Measurements from ENCODE around the gene GSS.
"Not testable (repeated sequence)": the region's sequence is repeated elsewhere in the genome, so short reads cannot be mapped to it uniquely, and the experiment has no call there.

Gene GSS

DNA sequence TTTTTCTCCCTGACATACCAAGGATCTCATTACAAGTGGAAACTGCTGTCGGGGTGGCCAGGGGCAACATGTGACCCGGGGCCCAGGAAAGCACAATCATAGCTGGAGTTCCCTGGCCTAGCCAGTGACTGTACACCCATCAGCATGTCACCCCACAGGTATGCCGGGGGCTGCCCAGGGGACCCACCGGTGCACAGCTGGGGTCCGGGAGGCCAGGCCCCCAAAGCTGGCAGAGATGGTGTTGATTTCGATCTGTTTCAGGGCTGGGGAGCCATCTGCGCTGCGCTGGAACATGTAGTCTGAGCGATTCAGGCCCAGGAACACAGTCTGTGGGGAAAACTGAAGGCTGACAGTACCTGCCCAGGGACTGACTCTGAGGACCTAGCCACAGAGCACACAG is 13.3 kb downstream of the GSS start:
- no peak for DNase-seq

DNA sequence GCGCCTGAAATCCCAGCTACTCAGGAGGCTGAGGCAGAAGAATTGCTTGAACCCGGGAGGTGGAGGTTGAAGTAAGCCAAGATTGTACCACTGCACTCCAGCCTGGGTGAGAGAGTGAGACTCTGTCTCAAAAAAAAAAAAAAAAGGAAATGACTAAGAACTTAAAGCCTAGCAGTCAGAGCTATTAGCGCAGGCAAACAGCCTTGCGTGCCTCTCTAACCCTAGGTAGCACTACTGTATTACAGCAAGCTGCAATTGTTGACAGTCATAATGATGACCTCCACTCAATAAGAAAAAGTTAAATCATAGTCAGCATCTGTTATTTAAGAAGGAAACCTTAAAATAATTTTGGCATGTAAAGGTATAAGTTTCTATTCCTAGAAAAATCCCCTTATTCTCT is 14.4 kb downstream of the GSS start:
- no peak for DNase-seq

DNA sequence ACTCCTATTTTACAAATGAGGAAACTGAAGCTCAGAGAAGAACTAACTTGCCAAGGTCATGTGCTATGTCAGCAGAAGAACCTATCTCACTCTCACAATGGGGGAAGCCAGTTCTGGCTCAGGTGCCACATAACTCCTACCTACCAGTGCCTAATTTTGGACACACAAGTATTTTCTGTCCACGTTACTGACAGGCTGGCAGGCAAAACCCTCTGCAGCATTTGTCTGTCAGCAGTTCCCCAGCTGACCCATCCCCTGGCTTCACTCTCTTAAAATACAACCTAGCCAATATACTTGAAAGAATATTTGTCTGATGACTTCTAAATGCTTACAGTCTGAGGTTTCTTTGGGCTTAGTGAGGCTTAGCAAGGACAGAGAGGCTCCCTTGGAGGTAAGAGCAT is 15.5 kb downstream of the GSS start:
- no peak for DNase-seq

DNA sequence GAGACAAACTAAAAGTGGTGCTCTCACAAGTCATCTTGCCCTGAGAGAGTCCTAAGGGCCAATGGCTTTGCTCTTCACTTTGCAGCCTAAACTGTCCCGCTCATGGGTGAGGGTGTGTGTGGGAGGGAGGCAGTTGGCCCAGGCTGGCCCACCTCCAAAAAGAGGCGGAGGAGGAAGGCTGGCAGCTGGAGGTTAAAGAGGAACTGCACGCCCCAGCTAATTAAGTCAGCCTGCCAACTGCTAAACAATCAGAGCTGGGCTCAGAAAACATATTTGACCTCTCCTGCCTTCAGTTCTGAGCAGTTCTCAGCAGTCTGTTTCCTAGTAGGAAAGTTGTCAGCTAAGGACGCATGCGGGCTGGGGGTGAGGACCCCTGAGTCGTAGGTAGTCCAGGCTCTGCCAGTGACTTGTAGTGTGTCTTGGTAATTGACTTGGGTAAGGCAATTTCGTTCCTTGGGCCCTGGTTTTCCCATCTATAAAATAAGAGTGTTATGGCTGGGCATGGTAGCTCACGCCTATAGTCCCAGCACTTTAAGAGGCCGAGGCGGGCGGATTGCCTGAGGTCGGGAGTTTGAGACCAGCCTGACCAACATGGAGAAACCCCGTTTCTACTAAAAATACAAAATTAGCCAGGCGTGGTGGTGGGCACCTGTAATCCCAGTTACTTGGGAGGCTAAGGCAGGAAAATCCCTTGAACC is 17.0 kb downstream of the GSS start:
- no peak for DNase-seq

DNA sequence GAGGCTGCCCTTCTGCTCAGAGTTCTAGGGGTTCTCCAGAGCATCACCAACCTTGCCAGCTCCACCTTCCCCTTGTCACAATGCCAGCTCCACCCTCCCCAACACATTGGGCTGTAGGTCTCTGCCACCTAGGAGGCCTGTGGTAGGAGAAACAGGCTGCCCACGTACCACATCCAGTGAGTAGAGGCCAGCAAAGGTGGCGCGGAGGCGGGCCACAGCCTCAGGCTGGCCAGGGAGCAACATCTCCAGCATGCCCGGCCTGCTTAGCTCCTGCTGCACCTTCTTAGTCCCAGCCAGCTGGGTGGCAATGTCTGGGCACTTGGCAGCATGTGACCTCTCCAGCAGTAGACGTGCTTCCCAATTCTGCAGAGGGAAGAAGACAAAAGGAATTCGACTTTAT is 23.8 kb downstream of the GSS start:
- DNase-seq: no peak

DNA sequence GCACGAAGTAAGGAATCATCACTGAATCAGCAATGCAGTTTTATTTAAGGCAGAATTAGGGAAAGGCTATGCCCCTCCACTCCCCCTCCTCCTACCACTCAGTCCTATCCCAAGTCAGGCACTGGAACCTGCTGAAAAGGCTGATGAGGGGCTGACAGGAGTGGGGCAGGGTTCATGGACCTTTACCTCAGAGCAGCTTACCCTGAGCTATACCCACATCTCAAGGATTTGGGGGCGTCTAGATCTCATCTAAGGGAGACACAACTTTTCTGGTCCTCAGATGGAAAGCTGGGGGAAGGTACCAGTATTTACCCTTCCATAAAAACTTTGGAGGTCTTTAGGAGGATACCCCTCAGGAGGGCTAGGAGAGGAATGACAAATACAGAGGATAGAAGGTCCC is 27.2 kb downstream of the GSS start:
- no peak for DNase-seq

DNA sequence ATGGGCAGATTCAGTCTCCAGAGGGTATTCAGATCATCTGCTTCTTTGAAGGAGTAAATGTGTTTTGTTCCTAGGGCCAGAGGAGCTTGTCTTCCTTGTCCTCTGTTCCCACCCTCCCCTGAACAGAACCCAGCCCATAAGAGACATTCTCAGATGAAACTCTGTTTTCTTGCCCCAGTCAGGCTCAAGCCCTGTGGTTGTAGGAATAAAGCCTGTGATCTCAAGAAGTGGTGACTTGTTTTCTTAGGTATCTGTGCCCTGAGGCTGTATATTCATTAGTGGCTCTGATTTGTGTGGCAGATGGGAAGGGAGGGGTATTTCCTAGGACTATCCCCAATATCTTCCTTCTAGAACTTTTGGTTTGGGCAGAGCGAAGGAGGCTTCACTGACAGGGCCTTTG is 27.9 kb downstream of the GSS start:
- DNase-seq: no peak

DNA sequence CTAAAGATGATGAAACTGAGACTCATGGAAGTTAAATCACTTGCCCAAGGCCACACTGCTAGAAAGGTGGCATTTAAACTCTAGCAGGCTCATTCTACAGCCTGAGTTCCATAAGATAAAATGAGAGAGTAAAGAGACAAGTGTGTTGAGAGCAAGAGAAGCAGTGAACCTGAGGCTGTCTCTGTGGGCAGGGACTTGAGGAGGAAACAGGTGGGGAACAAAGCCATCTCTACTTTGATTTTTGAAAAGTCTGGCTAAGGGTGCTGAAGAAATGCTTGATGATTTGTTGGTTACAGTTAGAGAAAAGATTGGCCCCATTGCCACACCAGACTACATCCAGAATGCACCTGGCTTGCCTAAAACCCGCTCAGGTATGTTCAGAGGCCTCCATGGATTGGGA is 29.0 kb downstream of the GSS start:
- no peak for DNase-seq

DNA sequence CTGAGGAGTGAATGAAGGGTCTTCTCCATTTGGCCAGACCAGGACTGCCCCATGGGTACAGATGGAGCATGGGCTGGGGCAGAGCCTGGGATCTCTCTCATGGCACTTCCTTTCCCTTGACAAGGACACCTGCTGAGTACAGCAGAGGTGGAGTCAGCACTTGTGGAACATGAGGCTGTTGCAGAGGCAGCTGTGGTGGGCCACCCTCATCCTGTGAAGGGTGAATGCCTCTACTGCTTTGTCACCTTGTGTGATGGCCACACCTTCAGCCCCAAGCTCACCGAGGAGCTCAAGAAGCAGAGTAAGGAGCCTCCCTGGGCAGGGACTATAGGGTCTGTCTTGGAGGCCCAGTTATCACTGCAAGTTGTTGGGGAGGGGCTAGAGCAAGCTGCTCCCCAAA is 29.6 kb downstream of the GSS start:
- DNase-seq: no peak

DNA sequence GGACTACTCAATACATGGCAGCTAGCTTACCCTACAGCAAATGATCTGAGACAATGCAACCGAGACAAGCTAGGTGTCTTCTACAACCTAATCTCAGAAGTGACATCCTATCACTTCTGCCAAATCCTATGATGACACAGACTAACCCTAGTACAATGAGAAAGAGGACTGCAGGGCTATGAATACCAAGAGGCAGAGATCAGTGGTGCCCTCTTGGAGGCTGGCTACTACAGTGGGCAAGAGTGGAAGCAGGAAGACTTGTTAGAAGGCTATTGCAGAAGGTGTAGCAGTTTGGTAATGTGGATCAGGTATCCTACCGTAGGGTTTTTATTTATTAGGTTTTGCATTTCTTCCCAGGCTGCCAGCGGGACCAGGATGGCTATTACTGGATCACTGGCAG is 30.3 kb downstream of the GSS start:
- no peak for DNase-seq

DNA sequence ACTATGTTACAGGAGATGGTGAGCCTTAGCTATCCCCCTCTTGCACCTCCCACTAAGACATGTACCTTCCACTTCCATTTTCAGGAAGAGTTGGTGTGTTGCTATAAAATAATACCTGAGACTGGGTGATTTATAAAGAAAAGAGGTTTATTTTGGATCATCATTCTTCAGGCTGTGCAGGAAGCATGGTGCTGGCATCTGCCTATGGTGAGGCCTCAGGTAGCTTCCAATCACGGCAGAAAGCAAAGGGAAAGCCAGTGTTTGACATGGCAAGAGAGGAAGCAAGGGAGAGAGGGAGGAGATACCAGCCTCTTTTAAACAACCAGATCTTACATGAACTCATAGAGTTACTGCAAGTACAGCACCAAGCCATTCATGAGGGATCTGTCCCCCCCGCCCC is 32.2 kb downstream of the GSS start:
- DNase-seq: no peak

DNA sequence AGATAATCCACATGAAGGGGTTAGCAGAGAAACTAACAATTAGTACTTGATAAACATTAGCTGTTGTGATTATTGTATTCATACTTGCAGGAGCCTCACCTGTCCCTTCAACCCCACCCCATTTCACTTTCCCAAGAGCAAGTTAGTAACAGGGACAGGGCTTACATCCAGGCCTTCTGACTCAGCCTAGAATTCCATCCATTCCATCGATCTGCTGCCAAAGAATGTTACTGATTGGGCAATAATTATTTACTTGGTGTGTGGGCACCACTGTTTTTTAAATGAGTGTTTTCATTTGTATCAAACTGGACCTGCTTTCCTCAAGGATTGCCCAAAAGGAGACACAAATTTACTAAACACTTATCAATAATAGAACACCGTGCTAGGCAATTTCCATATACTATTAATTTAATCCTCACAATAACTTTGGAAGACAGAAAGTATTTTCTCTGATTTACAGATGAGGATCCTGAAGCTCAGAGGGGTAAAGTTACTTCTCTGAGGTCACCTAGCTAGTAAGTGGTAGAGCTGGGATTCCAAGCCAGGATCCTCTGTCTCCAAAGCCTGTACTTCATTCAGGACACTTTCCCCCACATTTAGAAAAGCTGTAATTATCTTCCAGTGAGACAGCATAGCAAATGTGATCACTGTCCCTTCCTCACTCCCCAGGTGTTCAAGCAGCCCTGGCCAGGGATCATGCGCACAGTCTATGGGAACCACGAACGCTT is 32.8 kb downstream of the GSS start:
- no peak for DNase-seq

DNA sequence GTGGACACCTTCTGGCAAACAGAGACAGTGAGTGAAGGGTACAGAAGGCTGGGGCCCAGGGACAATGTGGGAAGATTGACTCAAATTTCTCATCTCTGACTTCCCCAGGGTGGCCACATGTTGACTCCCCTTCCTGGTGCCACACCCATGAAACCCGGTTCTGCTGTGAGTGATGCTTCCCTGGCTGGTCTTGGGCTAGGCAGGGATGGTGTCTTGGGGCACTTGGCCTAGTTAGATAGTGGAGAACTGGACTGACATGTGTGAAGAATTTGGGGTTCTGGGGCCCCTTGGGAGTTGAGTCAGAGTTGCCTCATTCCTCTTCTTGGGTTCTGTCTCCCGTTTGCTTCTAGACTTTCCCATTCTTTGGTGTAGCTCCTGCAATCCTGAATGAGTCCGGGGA is 34.2 kb downstream of the GSS start:
- DNase-seq: no peak

DNA sequence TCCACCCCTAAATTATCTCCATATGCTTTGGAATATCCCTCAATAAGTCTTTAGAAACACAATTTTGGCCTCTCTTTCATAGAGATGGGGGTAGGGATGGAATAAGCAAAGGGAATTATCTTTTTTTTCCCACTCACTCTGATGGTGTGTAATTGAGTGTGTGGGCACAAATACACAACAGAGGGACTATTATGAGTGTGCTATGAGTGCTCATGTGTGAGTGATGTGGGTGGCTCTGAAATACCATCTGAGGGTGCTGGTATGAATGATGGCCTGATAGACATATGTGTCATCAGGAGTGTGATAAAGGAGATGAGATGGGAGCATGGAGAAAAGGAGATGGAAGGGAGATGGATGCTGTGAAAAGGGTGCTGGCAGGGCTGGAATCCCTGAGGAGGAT is 35.6 kb downstream of the GSS start:
- no peak for DNase-seq

DNA sequence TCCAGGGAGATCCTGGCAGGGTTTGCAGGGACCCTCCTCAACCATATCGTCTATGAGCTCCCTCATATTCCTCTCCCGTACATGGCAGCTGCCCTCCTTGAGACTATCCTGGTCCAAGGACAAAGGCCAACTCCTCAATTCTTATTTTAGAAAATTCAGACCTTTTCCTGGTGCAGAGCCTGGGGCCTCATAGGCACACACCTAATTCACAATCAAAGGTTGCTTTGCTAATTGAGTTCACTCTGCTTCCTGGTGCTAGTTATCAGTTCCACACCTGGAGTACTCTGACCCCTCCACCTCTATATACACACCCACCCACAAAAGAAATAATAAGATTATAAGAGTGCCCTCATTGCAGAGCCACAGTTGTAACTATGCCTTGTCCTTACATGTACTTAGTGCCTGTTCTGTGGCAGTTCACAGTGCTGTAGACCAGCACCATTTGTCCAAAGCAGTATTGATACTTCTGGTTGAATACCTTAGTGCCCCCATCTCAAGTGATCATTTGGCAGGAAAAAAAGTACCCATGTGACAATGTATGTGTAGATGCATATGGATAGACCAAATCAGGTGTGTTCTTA is 38.7 kb downstream of the GSS start:
- no peak for DNase-seq

DNA sequence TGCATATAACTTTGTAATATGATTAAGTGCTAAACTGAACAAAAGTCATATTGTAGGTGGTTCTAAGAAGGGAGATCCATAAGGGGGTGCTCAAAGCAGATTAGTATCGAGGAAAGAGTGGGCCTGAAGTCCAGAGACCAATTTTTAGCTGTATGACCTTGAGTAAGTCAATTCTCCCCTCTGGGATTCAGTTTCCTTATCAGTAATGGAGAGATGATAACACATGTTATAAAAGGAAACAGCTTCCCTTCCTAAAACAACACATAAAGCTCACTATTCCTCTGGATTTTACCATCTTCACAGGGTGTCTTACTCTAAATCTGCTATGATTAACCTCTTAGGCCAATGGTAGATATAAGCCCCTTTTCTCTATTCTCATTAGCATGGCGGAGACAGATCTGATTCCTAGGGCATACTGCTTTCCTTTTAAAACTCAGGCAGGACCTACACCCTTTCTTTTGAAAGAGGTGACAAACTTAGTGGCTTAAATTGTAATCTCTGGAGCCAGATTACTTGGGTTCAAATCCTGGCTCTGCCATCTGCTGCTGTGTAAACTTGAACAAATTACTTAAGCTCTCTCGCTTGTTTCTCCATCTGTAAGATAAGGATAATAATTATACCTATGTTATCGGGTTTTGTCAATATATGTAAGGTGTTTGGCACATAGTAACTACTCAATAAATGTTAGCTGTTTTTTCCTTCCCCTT is 39.7 kb downstream of the GSS start:
- no peak for DNase-seq

DNA sequence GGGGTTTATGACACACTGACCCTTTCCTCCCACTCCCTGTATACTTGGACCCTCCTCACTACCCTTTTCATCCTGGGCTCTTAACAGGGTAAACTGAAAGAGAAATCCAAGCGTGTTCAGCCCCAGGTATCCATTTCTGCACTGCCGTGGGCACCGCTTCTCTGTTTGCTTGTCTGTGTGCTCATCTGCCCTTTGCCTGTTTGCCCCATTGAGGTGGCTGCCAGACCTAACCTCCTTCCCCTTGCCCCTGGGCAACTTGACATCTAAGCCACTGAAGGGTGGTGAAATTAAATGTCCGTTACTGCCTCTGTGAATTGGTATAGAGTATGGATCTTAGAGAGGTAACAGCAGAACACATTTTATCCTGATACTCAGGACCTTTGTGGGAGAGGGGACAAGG is 40.5 kb downstream of the GSS start:
- no peak for DNase-seq

DNA sequence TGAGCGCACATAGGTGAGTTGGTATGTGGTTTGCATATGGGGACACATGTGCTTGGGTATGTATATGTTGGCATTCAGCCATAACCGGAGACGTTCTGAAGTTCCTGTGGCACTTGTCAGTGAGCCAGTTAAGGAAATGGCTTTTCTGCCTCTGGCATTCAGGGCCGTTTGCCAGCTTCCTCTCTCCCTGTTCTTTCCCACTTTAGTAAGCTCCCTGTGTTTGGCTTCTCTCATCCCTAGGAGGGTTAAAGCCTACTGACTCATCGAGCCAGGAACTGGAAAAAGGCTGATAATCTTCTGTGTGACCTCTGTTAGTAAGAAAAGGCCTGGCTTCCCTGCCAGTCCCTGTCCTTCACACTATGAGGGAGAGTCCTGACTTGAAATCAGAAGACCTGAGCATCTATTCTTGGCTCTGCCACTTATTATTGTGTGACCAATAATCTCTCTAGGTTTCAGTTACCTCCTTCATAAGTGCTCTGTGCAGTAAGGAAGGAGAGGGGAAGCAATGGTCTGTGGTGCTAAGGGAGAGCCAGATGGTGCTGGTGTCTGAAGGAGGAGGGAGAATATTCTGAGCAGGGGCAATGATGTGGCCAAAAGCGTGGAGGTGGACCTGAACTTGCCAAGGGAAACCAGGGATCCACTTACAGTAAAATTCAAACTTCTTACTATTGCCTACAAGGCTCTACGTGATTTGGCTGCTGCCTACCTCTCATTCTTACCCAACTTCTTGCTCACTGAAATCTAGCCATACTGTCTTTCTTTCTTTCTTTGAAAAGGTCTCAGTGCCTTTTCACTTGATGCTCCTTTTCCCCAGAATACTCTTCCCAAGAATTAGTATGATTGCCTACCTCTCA is 47.8 kb downstream of the GSS start:
- no peak for DNase-seq

DNA sequence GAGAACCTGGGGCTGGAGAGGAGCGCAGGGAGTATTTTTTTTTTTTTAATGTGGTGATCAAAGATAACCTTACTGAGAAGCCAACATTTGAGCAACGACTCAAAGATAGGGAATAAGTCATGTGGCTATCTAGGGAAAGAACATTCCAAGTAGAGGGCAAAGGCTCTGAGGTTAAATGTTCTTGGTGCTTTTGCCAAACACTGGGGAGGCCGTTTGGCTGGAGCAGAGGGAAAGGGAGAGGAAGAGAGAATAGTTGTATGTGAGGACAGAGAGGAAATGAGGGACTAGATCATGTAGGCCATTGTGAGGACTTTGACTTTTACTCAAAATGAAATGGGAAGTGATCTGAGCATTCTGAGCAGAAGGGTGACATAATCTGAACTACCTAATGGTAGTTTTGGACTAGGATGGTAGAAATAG is 51.4 kb downstream of the GSS start:
- no peak for DNase-seq

DNA sequence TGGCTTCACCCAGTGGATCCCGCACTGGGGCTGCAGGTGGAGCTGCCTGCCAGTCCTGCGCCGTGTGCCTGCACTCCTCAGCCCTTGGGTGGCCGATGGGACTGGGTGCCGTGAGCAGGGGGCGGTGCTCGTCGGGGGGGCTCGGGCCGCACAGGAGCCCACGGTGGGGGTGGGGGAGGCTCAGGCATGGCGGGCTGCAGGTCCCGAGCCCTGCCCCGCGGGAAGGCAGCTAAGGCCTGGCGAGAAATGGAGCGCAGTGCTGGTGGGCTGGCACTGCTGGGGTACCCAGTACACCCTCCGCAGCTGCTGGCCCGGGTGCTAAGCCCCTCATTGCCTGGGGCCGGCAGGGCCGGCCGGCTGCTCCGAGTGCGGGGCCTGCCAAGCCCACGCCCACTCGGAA is 56.9 kb downstream of the GSS start:
- not testable (repeated sequence) for DNase-seq

DNA sequence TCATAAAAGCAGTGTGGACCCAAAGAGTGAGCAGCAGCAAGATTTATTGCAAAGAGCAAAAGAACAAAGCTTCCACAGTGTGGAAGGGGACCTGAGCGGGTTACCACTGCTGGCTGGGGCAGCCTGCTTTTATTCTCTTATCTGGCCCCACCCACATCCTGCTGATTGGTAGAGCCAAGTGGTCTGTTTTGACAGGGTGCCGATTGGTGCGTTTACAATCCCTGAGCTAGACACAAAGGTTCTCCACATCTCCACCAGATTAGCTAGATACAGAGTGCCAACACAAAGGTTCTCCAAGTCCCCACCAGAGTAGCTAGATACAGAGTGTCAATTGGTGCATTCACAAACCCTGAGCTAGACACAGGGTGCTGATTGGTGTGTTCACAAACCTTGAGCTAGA is 57.5 kb downstream of the GSS start:
- not testable (repeated sequence) for DNase-seq

DNA sequence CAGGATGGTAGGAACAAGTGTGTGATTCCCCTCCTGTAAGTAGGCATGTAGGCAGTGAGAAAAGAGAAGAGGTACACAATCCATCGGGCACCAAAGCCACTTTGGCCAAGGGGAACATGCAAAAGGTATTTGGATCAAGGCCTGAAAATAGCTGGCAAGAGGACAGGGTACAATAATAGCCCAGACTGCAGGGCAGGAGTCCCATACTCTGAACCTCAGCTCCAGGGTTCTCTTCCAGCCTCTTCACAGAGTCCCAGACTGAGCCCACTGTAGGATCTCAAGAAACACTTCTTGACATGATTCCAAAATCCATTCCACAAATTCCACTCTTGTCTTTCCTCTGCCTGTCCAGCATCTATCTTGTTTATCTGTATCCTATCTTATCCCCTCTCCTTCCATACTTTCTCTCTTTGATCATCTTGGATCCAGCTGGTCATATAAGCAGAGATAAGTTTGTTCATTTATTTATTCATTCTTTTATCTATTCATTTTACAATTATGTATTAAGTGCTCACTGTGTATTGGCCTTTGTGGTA is 59.5 kb downstream of the GSS start:
- DNase-seq: no peak

DNA sequence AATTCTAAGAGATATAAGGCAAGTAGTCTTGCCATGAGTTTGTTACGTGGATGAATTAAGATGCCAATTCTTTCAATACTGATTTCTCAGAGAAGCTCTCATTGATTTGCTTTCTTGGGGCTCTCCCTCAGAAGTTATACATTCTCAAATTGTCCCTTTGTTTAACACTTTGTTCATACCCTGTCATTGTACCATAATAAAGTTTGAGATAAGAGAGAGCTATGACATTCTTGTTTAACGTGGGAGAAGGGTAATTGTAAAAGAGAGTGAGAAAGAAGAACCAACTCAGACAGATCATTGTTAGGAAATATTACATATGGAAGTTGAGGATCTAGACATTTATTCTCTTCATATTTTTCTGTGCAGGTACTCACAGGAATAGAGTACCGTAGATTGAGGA is 60.1 kb downstream of the GSS start:
- no peak for DNase-seq

Data from activated T-cell treated with anti-CD3 and anti-CD28 coated beads, Interleukin-2, amount 50 U/mL, for 1 hour (primary cell).